Activated naive CD4-positive, alpha-beta T cell treated with anti-CD3 and anti-CD28 coated beads, Interleukin-2, amount 10 ng/mL, durations not matched to agents 5 hours and 36 hours (primary cell): ENCODE results near the gene FAM149A. TPM values are rescaled to one million over a fixed set of nuclear protein-coding genes. Genes with fewer than 3 reads are reported as not detected.

Source experiments
- total RNA-seq, 2 experiments: library from RNA; stranded (reverse); gene quantifications; one replicate each; pipeline ENCODE4 v1.2.3, GENCODE V29; 2021

FAM149A gene
- under 1 TPM; 0.41 to 0.88 TPM for total RNA-seq

GRCh38 chr4:186104114-186104889 is at the start of gene FAM149A:
Gene FAM149A (plus strand): TSS chr4:186104704.

GRCh38 chr4:186068581-186069348 is 35.7 kb upstream of the FAM149A start, which contains the start of gene TLR3:
Gene TLR3 (plus strand): TSS chr4:186069156. CDS start chr4:186076620, 7,464 bp downstream.

GRCh38 chr4:186191200-186192065 is 86.9 kb downstream of the FAM149A start, which contains the start of gene CYP4V2:
Gene CYP4V2 (plus strand): TSS chr4:186191567. CDS start chr4:186191824, 257 bp downstream.

Other genes with a start within 250 kb of the FAM149A start
- gene TLR3, start 35.5 kb upstream of the FAM149A start, total RNA-seq = under 1 TPM; 0.40 to 0.53 TPM
- 10 to 100 TPM; 16.7 to 17.9 TPM for gene CYP4V2, start 86.9 kb downstream of the FAM149A start, total RNA-seq
- under 1 TPM in 1 of 2 experiments, not detected in 1; 0.10 TPM for gene KLKB1, start 122.8 kb downstream of the FAM149A start, total RNA-seq
- not detected for gene F11, start 161.5 kb downstream of the FAM149A start, total RNA-seq